ENCODE measurements around the gene XYLT1. TPM values are rescaled to one million over a fixed set of nuclear protein-coding genes. Genes with fewer than 3 reads are reported as not detected.

Gene XYLT1
- total RNA-seq, 1 experiment from 2014 or later: 25.0 TPM

GRCh38 chr16:17271687-17272086 lies 199.1 kb downstream of the XYLT1 start:
- Mint-ChIP-seq H3K4me1 (peaks cover 25% of the 10 kb centered on the region), H3K4me3 (no peak overlapping the region), H3K9me3 (no peaks in the 10 kb centered on the region), H3K27me3 (ENCODE audit: low read depth) (no peaks in the 10 kb centered on the region), H3K27ac (peak overlapping the region; percentile 69), H3K36me3 (no peaks in the 10 kb centered on the region)
- TF ChIP-seq SMAD4 (CRISPR knock-in tag; IDR thresholded peaks at IDR 0.05) (no peak), HMGA2 (CRISPR knock-in tag; IDR thresholded peaks at IDR 0.05) (no peak), PRRX2 (CRISPR knock-in tag; IDR thresholded peaks at IDR 0.05) (no peak), AFF4 (CRISPR knock-in tag; IDR thresholded peaks at IDR 0.05; ENCODE audit: borderline replicate concordance) (no peak), NR3C1 (CRISPR knock-in tag; conservative IDR thresholded peaks at IDR 0.05; ENCODE audit: low read depth) (no peak)
- TF ChIP-seq, protein P1, sequence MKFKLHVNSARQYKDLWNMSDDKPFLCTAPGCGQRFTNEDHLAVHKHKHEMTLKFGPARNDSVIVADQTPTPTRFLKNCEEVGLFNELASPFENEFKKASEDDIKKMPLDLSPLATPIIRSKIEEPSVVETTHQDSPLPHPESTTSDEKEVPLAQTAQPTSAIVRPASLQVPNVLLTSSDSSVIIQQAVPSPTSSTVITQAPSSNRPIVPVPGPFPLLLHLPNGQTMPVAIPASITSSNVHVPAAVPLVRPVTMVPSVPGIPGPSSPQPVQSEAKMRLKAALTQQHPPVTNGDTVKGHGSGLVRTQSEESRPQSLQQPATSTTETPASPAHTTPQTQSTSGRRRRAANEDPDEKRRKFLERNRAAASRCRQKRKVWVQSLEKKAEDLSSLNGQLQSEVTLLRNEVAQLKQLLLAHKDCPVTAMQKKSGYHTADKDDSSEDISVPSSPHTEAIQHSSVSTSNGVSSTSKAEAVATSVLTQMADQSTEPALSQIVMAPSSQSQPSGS (CRISPR knock-in tag; IDR thresholded peaks at IDR 0.05; ENCODE audit: borderline replicate concordance, low read depth): no peak
- DNase-seq (ENCODE audit: low spot score) (no peak), ATAC-seq (no peak)
- ChIA-PET POLR2A (no interaction called here), CTCF (interaction anchor here (0.7 to 0.9 kb wide), 2 partner anchors 196 kb away, joined by 3 to 6 read pairs; no protein-coding TSS in a partner anchor)

GRCh38 chr16:17270683-17271109 lies 200.1 kb downstream of the XYLT1 start:
- ATAC-seq: no peak
- 0 out of 2 replicates have a peak overlapping the region, but pooled peaks have one; percentile 35 for H3K27ac Mint-ChIP-seq
- no peak overlapping the region for H3K4me3 Mint-ChIP-seq
- H3K4me1 Mint-ChIP-seq: peaks cover 25% of the 10 kb centered on the region
- H3K27me3 Mint-ChIP-seq (ENCODE audit: low read depth): no peaks in the 10 kb centered on the region
- no peaks in the 10 kb centered on the region for H3K9me3 Mint-ChIP-seq
- ChIA-PET POLR2A (no interaction called here), CTCF (interaction anchor here (0.8 to 2.3 kb wide), 2 partner anchors 76 to 198 kb away, joined by 3 to 8 read pairs; no protein-coding TSS in a partner anchor)
- DNase-seq (ENCODE audit: low spot score): no peak
- TF ChIP-seq ZSCAN18 (CRISPR knock-in tag; IDR thresholded peaks at IDR 0.05): no peak
- TF ChIP-seq, protein P2, sequence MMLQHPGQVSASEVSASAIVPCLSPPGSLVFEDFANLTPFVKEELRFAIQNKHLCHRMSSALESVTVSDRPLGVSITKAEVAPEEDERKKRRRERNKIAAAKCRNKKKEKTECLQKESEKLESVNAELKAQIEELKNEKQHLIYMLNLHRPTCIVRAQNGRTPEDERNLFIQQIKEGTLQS (CRISPR knock-in tag; conservative IDR thresholded peaks at IDR 0.05): no peak
- no peak for TF ChIP-seq JAZF1 (CRISPR knock-in tag; IDR thresholded peaks at IDR 0.05)
- TF ChIP-seq ZNF138 (CRISPR knock-in tag; conservative IDR thresholded peaks at IDR 0.05): no peak
- no peak for TF ChIP-seq NR1H2 (CRISPR knock-in tag; IDR thresholded peaks at IDR 0.05)
- TF ChIP-seq, protein P3, sequence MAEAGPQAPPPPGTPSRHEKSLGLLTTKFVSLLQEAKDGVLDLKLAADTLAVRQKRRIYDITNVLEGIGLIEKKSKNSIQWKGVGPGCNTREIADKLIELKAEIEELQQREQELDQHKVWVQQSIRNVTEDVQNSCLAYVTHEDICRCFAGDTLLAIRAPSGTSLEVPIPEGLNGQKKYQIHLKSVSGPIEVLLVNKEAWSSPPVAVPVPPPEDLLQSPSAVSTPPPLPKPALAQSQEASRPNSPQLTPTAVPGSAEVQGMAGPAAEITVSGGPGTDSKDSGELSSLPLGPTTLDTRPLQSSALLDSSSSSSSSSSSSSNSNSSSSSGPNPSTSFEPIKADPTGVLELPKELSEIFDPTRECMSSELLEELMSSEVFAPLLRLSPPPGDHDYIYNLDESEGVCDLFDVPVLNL (CRISPR knock-in tag; IDR thresholded peaks at IDR 0.05; ENCODE audit: borderline replicate concordance, low read depth): no peak
- no peaks in the 10 kb centered on the region for H3K36me3 Mint-ChIP-seq

DNA sequence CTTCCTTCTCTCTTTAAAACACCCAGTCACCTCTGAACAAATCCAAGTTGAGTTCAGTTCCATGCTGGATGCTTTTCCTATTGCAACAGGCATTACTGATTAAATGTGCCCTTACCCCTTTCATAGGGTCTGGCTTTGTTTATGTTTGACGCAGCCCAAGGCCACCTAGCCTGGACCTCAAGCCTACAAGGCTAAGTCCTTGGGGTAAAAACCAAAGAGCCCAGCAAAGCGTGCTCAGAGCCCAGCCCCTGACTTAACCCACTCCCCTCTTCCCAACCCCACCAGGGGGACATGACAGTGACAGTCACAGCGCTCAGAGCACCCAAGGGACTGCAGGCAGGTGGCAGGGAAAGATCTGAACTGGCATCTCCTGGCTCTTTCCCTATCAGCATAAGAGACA lies 200.6 kb downstream of the XYLT1 start:
- DNase-seq (ENCODE audit: low spot score) (no peak), ATAC-seq (no peak)
- TF ChIP-seq, protein P4, sequence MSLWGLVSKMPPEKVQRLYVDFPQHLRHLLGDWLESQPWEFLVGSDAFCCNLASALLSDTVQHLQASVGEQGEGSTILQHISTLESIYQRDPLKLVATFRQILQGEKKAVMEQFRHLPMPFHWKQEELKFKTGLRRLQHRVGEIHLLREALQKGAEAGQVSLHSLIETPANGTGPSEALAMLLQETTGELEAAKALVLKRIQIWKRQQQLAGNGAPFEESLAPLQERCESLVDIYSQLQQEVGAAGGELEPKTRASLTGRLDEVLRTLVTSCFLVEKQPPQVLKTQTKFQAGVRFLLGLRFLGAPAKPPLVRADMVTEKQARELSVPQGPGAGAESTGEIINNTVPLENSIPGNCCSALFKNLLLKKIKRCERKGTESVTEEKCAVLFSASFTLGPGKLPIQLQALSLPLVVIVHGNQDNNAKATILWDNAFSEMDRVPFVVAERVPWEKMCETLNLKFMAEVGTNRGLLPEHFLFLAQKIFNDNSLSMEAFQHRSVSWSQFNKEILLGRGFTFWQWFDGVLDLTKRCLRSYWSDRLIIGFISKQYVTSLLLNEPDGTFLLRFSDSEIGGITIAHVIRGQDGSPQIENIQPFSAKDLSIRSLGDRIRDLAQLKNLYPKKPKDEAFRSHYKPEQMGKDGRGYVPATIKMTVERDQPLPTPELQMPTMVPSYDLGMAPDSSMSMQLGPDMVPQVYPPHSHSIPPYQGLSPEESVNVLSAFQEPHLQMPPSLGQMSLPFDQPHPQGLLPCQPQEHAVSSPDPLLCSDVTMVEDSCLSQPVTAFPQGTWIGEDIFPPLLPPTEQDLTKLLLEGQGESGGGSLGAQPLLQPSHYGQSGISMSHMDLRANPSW (CRISPR knock-in tag; conservative IDR thresholded peaks at IDR 0.05; ENCODE audit: low read depth): no peak
- no peak for TF ChIP-seq ZNF232 (CRISPR knock-in tag; IDR thresholded peaks at IDR 0.05)
- TF ChIP-seq TEAD4 (CRISPR knock-in tag; IDR thresholded peaks at IDR 0.05): no peak
- no peak for TF ChIP-seq ZSCAN18 (CRISPR knock-in tag; IDR thresholded peaks at IDR 0.05)
- no peak for TF ChIP-seq GTF2I (CRISPR knock-in tag; conservative IDR thresholded peaks at IDR 0.05)
- no peak for TF ChIP-seq ZNF396 (CRISPR knock-in tag; IDR thresholded peaks at IDR 0.05; ENCODE audit: borderline replicate concordance)
- ChIA-PET CTCF (interaction anchor here (1.2 to 2.3 kb wide), 2 partner anchors 8 to 76 kb away, joined by 3 to 8 read pairs; no protein-coding TSS in a partner anchor), POLR2A (interaction anchor here (0.7 kb wide), 1 partner anchor 19 kb away, joined by 3 read pairs; no protein-coding TSS in a partner anchor)
- H3K9me3 Mint-ChIP-seq: no peaks in the 10 kb centered on the region
- no peaks in the 10 kb centered on the region for H3K36me3 Mint-ChIP-seq
- H3K4me1 Mint-ChIP-seq: peaks cover 20% of the 10 kb centered on the region
- H3K27ac Mint-ChIP-seq: no peak overlapping the region
- H3K27me3 Mint-ChIP-seq (ENCODE audit: low read depth): no peaks in the 10 kb centered on the region
- no peak overlapping the region for H3K4me3 Mint-ChIP-seq
